ENCODE measurements around the gene ART4. TPM values are rescaled to one million over a fixed set of nuclear protein-coding genes. Genes with fewer than 3 reads are reported as not detected.

ART4 gene, protein sequence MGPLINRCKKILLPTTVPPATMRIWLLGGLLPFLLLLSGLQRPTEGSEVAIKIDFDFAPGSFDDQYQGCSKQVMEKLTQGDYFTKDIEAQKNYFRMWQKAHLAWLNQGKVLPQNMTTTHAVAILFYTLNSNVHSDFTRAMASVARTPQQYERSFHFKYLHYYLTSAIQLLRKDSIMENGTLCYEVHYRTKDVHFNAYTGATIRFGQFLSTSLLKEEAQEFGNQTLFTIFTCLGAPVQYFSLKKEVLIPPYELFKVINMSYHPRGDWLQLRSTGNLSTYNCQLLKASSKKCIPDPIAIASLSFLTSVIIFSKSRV
- total RNA-seq (2021; ENCODE audit: unreplicated experiment), result not detected
- not detected in 2 replicates for polyA plus RNA-seq (2012)
- not detected for Bru-seq, nascent RNA
- not detected for BruChase-seq, experiment 1, labeled RNA remaining after a 6-hour chase
- BruChase-seq, experiment 2, labeled RNA remaining after a 2-hour chase, result not detected
- long read RNA-seq, result 0 reads

GRCh38 chr12:14843425-14843887 is at the start of gene ART4:
ART4 (minus strand) TSS chr12:14843526; CDS start chr12:14843113, 413 bp downstream.
- no peak within 1 kb of the TSS for H3K4me3 ChIP-seq (replicated peaks in 1 of 2; ENCODE audit: low read depth in 1 of 2, low read length in 2 of 2)
- TF ChIP-seq, protein P1, sequence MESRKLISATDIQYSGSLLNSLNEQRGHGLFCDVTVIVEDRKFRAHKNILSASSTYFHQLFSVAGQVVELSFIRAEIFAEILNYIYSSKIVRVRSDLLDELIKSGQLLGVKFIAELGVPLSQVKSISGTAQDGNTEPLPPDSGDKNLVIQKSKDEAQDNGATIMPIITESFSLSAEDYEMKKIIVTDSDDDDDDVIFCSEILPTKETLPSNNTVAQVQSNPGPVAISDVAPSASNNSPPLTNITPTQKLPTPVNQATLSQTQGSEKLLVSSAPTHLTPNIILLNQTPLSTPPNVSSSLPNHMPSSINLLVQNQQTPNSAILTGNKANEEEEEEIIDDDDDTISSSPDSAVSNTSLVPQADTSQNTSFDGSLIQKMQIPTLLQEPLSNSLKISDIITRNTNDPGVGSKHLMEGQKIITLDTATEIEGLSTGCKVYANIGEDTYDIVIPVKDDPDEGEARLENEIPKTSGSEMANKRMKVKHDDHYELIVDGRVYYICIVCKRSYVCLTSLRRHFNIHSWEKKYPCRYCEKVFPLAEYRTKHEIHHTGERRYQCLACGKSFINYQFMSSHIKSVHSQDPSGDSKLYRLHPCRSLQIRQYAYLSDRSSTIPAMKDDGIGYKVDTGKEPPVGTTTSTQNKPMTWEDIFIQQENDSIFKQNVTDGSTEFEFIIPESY (IDR thresholded peaks at IDR 0.05; ENCODE audit: extremely low read depth, insufficient replicate concordance, low read length), result no peak
- TF ChIP-seq RAD21 (IDR thresholded peaks at IDR 0.05; ENCODE audit: low read depth), result no peak
- TF ChIP-seq YY1 (IDR thresholded peaks at IDR 0.05; ENCODE audit: extremely low read depth, insufficient replicate concordance, low read depth, low read length), result no peak
- TF ChIP-seq, protein P2, sequence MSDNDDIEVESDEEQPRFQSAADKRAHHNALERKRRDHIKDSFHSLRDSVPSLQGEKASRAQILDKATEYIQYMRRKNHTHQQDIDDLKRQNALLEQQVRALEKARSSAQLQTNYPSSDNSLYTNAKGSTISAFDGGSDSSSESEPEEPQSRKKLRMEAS (IDR thresholded peaks at IDR 0.05), result no peak
- TF ChIP-seq CEBPB (IDR thresholded peaks at IDR 0.05; ENCODE audit: low read depth), result no peak
- no peak for TF ChIP-seq SP1 (IDR thresholded peaks at IDR 0.05; ENCODE audit: low read depth)
- TF ChIP-seq EZH2 (IDR thresholded peaks at IDR 0.05), result no peak
- DNase-seq (ENCODE audit: low read depth, low spot score) (no peak), ATAC-seq (no peak)
- intact Hi-C loops (cut with micrococcal nuclease), result loop anchor here (10.0 kb wide), 2 partner anchors 381 to 681 kb away; partner anchors contain the start of gene RERG
- no peak within 1 kb of the TSS for H3K27ac ChIP-seq (ENCODE audit: low read depth, low read length)
- no peaks in the 10 kb centered on the region for H3K9me2 ChIP-seq (ENCODE audit: insufficient read depth)
- no TSS peak for BruUV-seq (replicated peaks)
- no peak within 1 kb of the TSS for H2AFZ ChIP-seq (ENCODE audit: low read depth, low read length, poor library complexity, severe bottlenecking)
- H3K36me3 ChIP-seq (ENCODE audit: control insufficient read depth in 1 of 2, insufficient read depth in 2 of 2, low read length in 2 of 2), result no peaks in the 10 kb centered on the region
- no peak within 1 kb of the TSS for H3K4me2 ChIP-seq (ENCODE audit: low read length)
- no peak within 1 kb of the TSS for H3K9ac ChIP-seq (ENCODE audit: low read length)
- no peaks in the 10 kb centered on the region for H3K27me3 ChIP-seq (ENCODE audit: insufficient read depth, low read length)
- ChIA-PET POLR2A (no interaction called here), CTCF (interaction anchor here (3.0 kb wide), 1 partner anchor 151 kb away, joined by 24 read pairs; no protein-coding TSS in a partner anchor), RAD21 (ENCODE audit: low non-redundant PET in 1 of 2, low total read pairs in 2 of 2, uncharacterized antibody in 2 of 2, unreplicated experiment in 2 of 2) (no interaction called here)
- no peaks in the 10 kb centered on the region for H4K20me1 ChIP-seq (ENCODE audit: insufficient read depth)
- H3K79me2 ChIP-seq (ENCODE audit: insufficient read depth, low read length), result no peaks in the 10 kb centered on the region
- peaks cover 0 to 10% of the 10 kb centered on the region in 2 experiments; a peak in 2 of 4 replicates for H3K4me1 ChIP-seq (ENCODE audit: control insufficient read depth in 1 of 2, insufficient read depth in 2 of 2, low read length in 2 of 2)
- H3K9me3 ChIP-seq (ENCODE audit: control insufficient read depth in 1 of 2, insufficient read depth in 1 of 2, low read depth in 1 of 2, low read length in 2 of 2), result no peaks in the 10 kb centered on the region
